Measurements from ENCODE around the gene NRXN3.

The NRXN3 gene

GRCh38 chr14:78970677-78971076, 800.5 kb downstream of the NRXN3 start:
- H3K27me3 ChIP-seq (ENCODE audit: low read length): no peaks in the 10 kb centered on the region
- H3K36me3 ChIP-seq (ENCODE audit: low read length): no peaks in the 10 kb centered on the region
- TF ChIP-seq EZH2phosphoT487 (conservative IDR thresholded peaks at IDR 0.05; ENCODE audit: low read length) (no peak), CTCF (IDR thresholded peaks at IDR 0.05; ENCODE audit: insufficient read depth, low read length, poor library complexity, severe bottlenecking) (no peak)
- H4K20me1 ChIP-seq (ENCODE audit: low read depth, low read length): no peaks in the 10 kb centered on the region
- H3K9me3 ChIP-seq (ENCODE audit: insufficient read depth, low read length): no peaks in the 10 kb centered on the region
- H3F3A ChIP-seq (ENCODE audit: insufficient read depth): no peaks in the 10 kb centered on the region
- H3K9me2 ChIP-seq (replicated peaks; ENCODE audit: insufficient read depth, low read length): no peaks in the 10 kb centered on the region
- H3K79me2 ChIP-seq (ENCODE audit: insufficient read depth, low read length): no peaks in the 10 kb centered on the region
- no peak overlapping the region for H3K27ac ChIP-seq (ENCODE audit: low read depth, low read length)
- H3K4me2 ChIP-seq (ENCODE audit: low read depth, low read length, poor library complexity, severe bottlenecking): no peak overlapping the region
- H3K4me3 ChIP-seq (ENCODE audit: insufficient read depth, low read length, poor library complexity, severe bottlenecking): no peak overlapping the region
- H2AFZ ChIP-seq (ENCODE audit: low read depth, low read length, severe bottlenecking): no peak overlapping the region
- no peak overlapping the region for H3K9ac ChIP-seq (ENCODE audit: low read length)

- Histone ChIP-seq H3K27ac (ENCODE audit: low read depth, low read length) (no peak overlapping the region), H3K9ac (ENCODE audit: low read length) (no peak overlapping the region), H3K4me3 (ENCODE audit: insufficient read depth, low read length, poor library complexity, severe bottlenecking) (no peak overlapping the region), H4K20me1 (ENCODE audit: low read depth, low read length) (no peaks in the 10 kb centered on the region), H3F3A (ENCODE audit: insufficient read depth) (no peaks in the 10 kb centered on the region), H3K79me2 (ENCODE audit: insufficient read depth, low read length) (no peaks in the 10 kb centered on the region), H3K4me2 (ENCODE audit: low read depth, low read length, poor library complexity, severe bottlenecking) (no peak overlapping the region), H3K36me3 (ENCODE audit: low read length) (no peaks in the 10 kb centered on the region), H2AFZ (ENCODE audit: low read depth, low read length, severe bottlenecking) (no peak overlapping the region), H3K9me3 (ENCODE audit: insufficient read depth, low read length) (no peaks in the 10 kb centered on the region), H3K9me2 (replicated peaks; ENCODE audit: insufficient read depth, low read length) (no peaks in the 10 kb centered on the region), H3K27me3 (ENCODE audit: low read length) (no peaks in the 10 kb centered on the region)
- TF ChIP-seq EZH2phosphoT487 (conservative IDR thresholded peaks at IDR 0.05; ENCODE audit: low read length) (no peak), CTCF (IDR thresholded peaks at IDR 0.05; ENCODE audit: insufficient read depth, low read length, poor library complexity, severe bottlenecking) (no peak)
Observed at GRCh38 chr14:78972440-78972839, 802.3 kb downstream of the NRXN3 start.

GRCh38 chr14:78974691-78975090, 804.5 kb downstream of the NRXN3 start:
- no peaks in the 10 kb centered on the region for H4K20me1 ChIP-seq (ENCODE audit: low read depth, low read length)
- H3K4me3 ChIP-seq (ENCODE audit: insufficient read depth, low read length, poor library complexity, severe bottlenecking): no peak overlapping the region
- no peak overlapping the region for H3K9ac ChIP-seq (ENCODE audit: low read length)
- no peaks in the 10 kb centered on the region for H3K27me3 ChIP-seq (ENCODE audit: low read length)
- H3K9me3 ChIP-seq (ENCODE audit: insufficient read depth, low read length): no peaks in the 10 kb centered on the region
- H3K79me2 ChIP-seq (ENCODE audit: insufficient read depth, low read length): no peaks in the 10 kb centered on the region
- H2AFZ ChIP-seq (ENCODE audit: low read depth, low read length, severe bottlenecking): no peak overlapping the region
- H3K9me2 ChIP-seq (replicated peaks; ENCODE audit: insufficient read depth, low read length): no peaks in the 10 kb centered on the region
- no peaks in the 10 kb centered on the region for H3K36me3 ChIP-seq (ENCODE audit: low read length)
- H3K4me2 ChIP-seq (ENCODE audit: low read depth, low read length, poor library complexity, severe bottlenecking): no peak overlapping the region
- TF ChIP-seq CTCF (IDR thresholded peaks at IDR 0.05; ENCODE audit: insufficient read depth, low read length, poor library complexity, severe bottlenecking) (no peak), EZH2phosphoT487 (conservative IDR thresholded peaks at IDR 0.05; ENCODE audit: low read length) (no peak)
- H3K27ac ChIP-seq (ENCODE audit: low read depth, low read length): no peak overlapping the region
- H3F3A ChIP-seq (ENCODE audit: insufficient read depth): no peaks in the 10 kb centered on the region
